Neuronal stem cell (in vitro differentiated cells): ENCODE results near the gene TECRL.

Experiments
- DNase-seq: peaks from one replicate; pipeline ENCODE4 v3.0.0-alpha.2; 2013; ENCODE audit warnings: low spot score
- H2AFZ ChIP-seq: one replicate; pipeline ENCODE4 v1.6.1; 2013; ENCODE audit warnings: mild to moderate bottlenecking, low read length, inconsistent platforms
- H2AK5ac ChIP-seq: 2 replicates; pipeline ENCODE4 v1.6.1; 2013; ENCODE audit warnings: low read depth, mild to moderate bottlenecking, inconsistent platforms, low read length, moderate library complexity, mixed read lengths
- H2BK120ac ChIP-seq: 2 replicates; pipeline ENCODE4 v1.6.1; 2013; ENCODE audit warnings: low read depth, mild to moderate bottlenecking, inconsistent platforms, low read length, moderate library complexity, mixed read lengths
- H2BK12ac ChIP-seq: one replicate; pipeline ENCODE4 v1.6.1; 2013; ENCODE audit warnings: low read length, inconsistent platforms
- H2BK15ac ChIP-seq: 2 replicates; pipeline ENCODE4 v1.6.1; 2013; ENCODE audit warnings: mild to moderate bottlenecking, low read length, inconsistent platforms, mixed read lengths
- H2BK5ac ChIP-seq: one replicate; pipeline ENCODE4 v1.6.1; 2013; ENCODE audit warnings: inconsistent platforms, mild to moderate bottlenecking, low read length, moderate library complexity
- H3K14ac ChIP-seq: one replicate; pipeline ENCODE4 v1.6.1; 2013; ENCODE audit warnings: low read length, inconsistent platforms
- H3K18ac ChIP-seq: 2 replicates; pipeline ENCODE4 v1.6.1; 2013; ENCODE audit warnings: low read length, inconsistent platforms
- H3K23ac ChIP-seq: 2 replicates; pipeline ENCODE4 v1.6.1; 2013; ENCODE audit warnings: low read depth, mild to moderate bottlenecking, mixed read lengths, low read length, inconsistent platforms; ENCODE audit not compliant: poor library complexity
- H3K27ac ChIP-seq: replicated peaks from 3 replicates; pipeline ENCODE4 v1.5.1; 2013; ENCODE audit warnings: low read length, inconsistent platforms
- H3K27me3 ChIP-seq, 3 experiments: 2 replicates each; pipeline ENCODE4 v1.6.1; 2013; ENCODE audit warnings: low read length in 3 of 3, mild to moderate bottlenecking in 2 of 3, inconsistent platforms in 1 of 3, low read depth in 1 of 3, mixed read lengths in 1 of 3, moderate library complexity in 1 of 3; ENCODE audit not compliant: control insufficient read depth in 3 of 3, insufficient read depth in 3 of 3
- H3K36me3 ChIP-seq, 2 donors: replicated peaks in 1 of 2; 2 replicates each; pipeline ENCODE4 v1.6.1; 2013; ENCODE audit warnings: low read length in 2 of 2; ENCODE audit not compliant: control insufficient read depth in 2 of 2, insufficient read depth in 2 of 2
- H3K4ac ChIP-seq: 2 replicates; pipeline ENCODE4 v1.6.1; 2013; ENCODE audit warnings: inconsistent platforms, mild to moderate bottlenecking, low read length, moderate library complexity
- H3K4me1 ChIP-seq, 2 donors: 1 replicate in 1 of 2; 2 replicates in 1 of 2; pipeline ENCODE4 v1.6.1; 2013; ENCODE audit warnings: low read length in 2 of 2, low read depth in 1 of 2; ENCODE audit not compliant: control insufficient read depth in 2 of 2, insufficient read depth in 1 of 2
- H3K4me2 ChIP-seq: one replicate; pipeline ENCODE4 v1.6.1; 2013; ENCODE audit warnings: mild to moderate bottlenecking, low read length, inconsistent platforms; ENCODE audit not compliant: insufficient read depth, poor library complexity, severe bottlenecking
- H3K4me3 ChIP-seq, 2 donors: 2 replicates each; pipeline ENCODE4 v1.5.1; 2013; ENCODE audit warnings: low read length in 2 of 2, mild to moderate bottlenecking in 2 of 2, inconsistent platforms in 1 of 2, moderate library complexity in 1 of 2
- H3K79me1 ChIP-seq: one replicate; pipeline ENCODE4 v1.6.1; 2013; ENCODE audit warnings: low read depth, mild to moderate bottlenecking, inconsistent platforms, low read length, moderate library complexity
- H3K9ac ChIP-seq: one replicate; pipeline ENCODE4 v1.6.1; 2013; ENCODE audit warnings: mild to moderate bottlenecking, low read depth, low read length, inconsistent platforms; ENCODE audit not compliant: poor library complexity
- H3K9me3 ChIP-seq, 2 donors: replicated peaks in 1 of 2; 2 replicates each; pipeline versions ENCODE3 to v1.6.1; 2013; ENCODE audit warnings: low read length in 2 of 2, mild to moderate bottlenecking in 2 of 2, inconsistent platforms in 1 of 2, low read depth in 1 of 2, mixed read lengths in 1 of 2, moderate library complexity in 1 of 2; ENCODE audit not compliant: control insufficient read depth in 2 of 2, insufficient read depth in 1 of 2
- H4K8ac ChIP-seq: one replicate; pipeline ENCODE4 v1.6.1; 2013; ENCODE audit warnings: low read depth, mild to moderate bottlenecking, inconsistent platforms, low read length, moderate library complexity
- H4K91ac ChIP-seq: one replicate; pipeline ENCODE4 v1.6.1; 2013; ENCODE audit warnings: low read length, low read depth, mild to moderate bottlenecking, inconsistent platforms; ENCODE audit not compliant: poor library complexity
- WGBS, 2 donors: extraction: QIAGEN DNeasy Blood & Tissue Kit; methylation state at CpG; one replicate each; pipeline ENCODE4 v1.1.7; 2013; ENCODE audit warnings: missing lambda C conversion rate in 2 of 2, mixed read lengths in 1 of 2; ENCODE audit not compliant: insufficient read length in 2 of 2, insufficient replicate concordance in 1 of 2; ENCODE audit errors: extremely low coverage in 2 of 2; 5-methylcytosine and 5-hydroxymethylcytosine counted together

Gene TECRL

DNA sequence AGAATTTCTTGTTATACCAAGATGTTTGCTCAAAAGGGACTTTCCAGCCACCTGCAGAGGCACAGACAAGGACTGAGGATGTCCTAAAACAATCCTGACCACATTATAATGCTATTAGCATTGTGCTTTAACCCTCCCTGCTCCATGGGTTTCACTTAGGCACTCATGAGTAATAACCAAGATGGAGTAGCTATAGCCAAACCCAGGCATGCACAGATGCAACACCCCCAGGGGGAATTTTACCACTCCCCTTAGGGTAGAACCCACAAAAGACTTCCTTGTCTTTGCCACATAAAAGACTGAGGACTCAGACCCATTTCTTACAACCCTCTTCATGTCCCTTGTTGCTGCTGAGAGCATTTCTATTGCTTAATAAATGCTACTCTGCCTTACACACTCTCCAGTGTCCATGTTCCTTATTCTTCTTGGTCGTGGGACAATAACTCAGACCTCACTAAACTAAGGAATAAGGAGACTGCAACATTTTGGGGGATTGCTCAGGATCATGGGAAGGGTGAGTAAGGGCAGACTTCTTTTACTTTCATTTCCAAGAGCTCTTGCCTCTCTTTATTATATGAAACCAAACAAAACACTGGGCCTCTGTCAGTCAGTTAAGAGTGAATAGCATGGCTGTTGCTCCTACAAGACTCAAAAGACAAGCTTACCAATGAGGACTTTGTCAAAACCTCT is 103.5 kb downstream of the TECRL start:
- no peak overlapping the region for H4K91ac ChIP-seq
- no peak overlapping the region for H3K14ac ChIP-seq
- H3K27ac ChIP-seq = no peak overlapping the region
- no peak overlapping the region for H2BK15ac ChIP-seq
- H2AK5ac ChIP-seq = no peak overlapping the region
- no peak overlapping the region for H3K4me2 ChIP-seq
- H3K9ac ChIP-seq = no peak overlapping the region
- no peak overlapping the region for H2AFZ ChIP-seq
- H3K27me3 ChIP-seq = no peaks in the 10 kb centered on the region
- H4K8ac ChIP-seq = no peak overlapping the region
- no peak overlapping the region for H2BK120ac ChIP-seq
- no peak overlapping the region for H2BK12ac ChIP-seq
- H3K18ac ChIP-seq = no peak overlapping the region
- WGBS, 2 donors = no CpG with 5 or more reads among the region's 1 CpG
- H2BK5ac ChIP-seq = no peak overlapping the region
- no peaks in the 10 kb centered on the region for H3K36me3 ChIP-seq
- no peak overlapping the region for H3K4ac ChIP-seq
- no peaks in the 10 kb centered on the region for H3K4me1 ChIP-seq
- H3K4me3 ChIP-seq = no peak overlapping the region
- H3K79me1 ChIP-seq = no peaks in the 10 kb centered on the region
- DNase-seq = no peak
- peaks cover 2 to 5% of the 10 kb centered on the region in 2 donors for H3K9me3 ChIP-seq
- no peak overlapping the region for H3K23ac ChIP-seq

DNA sequence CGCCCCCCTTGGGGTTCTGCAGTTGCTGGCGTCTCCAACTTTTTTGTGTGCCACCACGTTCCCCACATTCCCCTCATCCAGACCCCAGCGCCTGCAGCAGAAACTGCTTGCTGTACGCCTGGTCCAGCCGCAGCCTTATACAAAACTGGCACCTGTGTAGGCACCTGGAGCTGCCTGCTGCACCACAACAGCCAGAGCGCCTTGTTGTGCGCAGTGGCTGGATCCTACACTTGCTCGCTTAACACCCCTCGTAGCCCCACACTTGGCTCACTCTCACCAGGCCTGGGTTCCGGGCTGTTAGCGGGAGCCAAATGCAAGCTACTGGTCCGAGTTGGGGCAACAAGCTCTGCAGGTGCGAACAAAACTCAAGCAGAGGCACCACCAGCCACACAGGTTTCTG is 136.8 kb downstream of the TECRL start:
- DNase-seq = no peak
- Histone ChIP-seq H2AFZ (no peak overlapping the region), H3K18ac (no peak overlapping the region), H2BK5ac (no peak overlapping the region), H3K4ac (no peak overlapping the region), H3K23ac (no peak overlapping the region), H4K8ac (no peak overlapping the region), H4K91ac (no peak overlapping the region), H3K4me3 (no peak overlapping the region), H3K4me1 (no peaks in the 10 kb centered on the region), H3K9me3 (no peaks in the 10 kb centered on the region), H3K14ac (no peak overlapping the region), H3K4me2 (no peak overlapping the region), H2BK12ac (peak overlapping the region; percentile 14), H2BK15ac (no peak overlapping the region), H3K27me3 (no peaks in the 10 kb centered on the region), H2AK5ac (no peak overlapping the region), H3K9ac (no peak overlapping the region), H3K79me1 (no peaks in the 10 kb centered on the region), H3K27ac (no peak overlapping the region), H3K36me3 (no peaks in the 10 kb centered on the region), H2BK120ac (no peak overlapping the region)
- WGBS, 2 donors = no CpG with 5 or more reads among the region's 14 CpGs

DNA sequence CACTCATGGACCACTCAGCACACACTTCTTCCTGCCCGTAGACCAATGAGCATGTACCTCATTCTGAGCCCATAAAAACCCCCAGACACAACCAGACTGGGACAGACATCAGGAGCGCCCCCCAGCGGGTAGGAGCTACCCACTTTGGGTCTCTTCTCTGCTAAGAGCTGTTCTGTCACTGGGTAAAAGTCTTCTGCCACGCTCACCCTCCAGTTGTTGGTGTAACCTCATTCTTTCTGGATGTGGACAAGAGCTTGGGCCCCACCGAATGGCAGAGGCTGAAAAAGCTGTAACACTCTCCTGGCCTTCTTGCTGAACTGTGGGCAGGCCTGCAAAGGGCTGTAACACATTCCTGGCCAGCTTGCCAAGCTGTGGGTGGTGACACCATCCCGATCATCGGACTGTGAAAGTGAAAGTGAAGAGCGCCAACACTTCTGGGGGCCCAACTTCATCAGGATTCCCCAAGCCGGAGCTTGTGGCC is 137.6 kb downstream of the TECRL start:
- Histone ChIP-seq H2BK15ac (no peak overlapping the region), H2AFZ (peak overlapping the region; percentile 48), H3K4me1 (no peaks in the 10 kb centered on the region), H3K23ac (no peak overlapping the region), H4K8ac (no peak overlapping the region), H2BK120ac (no peak overlapping the region), H2AK5ac (no peak overlapping the region), H3K27ac (no peak overlapping the region), H2BK5ac (no peak overlapping the region), H3K14ac (no peak overlapping the region), H3K18ac (no peak overlapping the region), H3K9me3 (no peaks in the 10 kb centered on the region), H3K79me1 (no peaks in the 10 kb centered on the region), H2BK12ac (no peak overlapping the region), H3K4ac (no peak overlapping the region), H3K9ac (no peak overlapping the region), H3K4me3 (no peak overlapping the region), H3K27me3 (no peaks in the 10 kb centered on the region), H3K4me2 (no peak overlapping the region), H3K36me3 (no peaks in the 10 kb centered on the region), H4K91ac (no peak overlapping the region)
- DNase-seq = no peak
- WGBS, 2 donors = no CpG with 5 or more reads among the region's 9 CpGs

DNA sequence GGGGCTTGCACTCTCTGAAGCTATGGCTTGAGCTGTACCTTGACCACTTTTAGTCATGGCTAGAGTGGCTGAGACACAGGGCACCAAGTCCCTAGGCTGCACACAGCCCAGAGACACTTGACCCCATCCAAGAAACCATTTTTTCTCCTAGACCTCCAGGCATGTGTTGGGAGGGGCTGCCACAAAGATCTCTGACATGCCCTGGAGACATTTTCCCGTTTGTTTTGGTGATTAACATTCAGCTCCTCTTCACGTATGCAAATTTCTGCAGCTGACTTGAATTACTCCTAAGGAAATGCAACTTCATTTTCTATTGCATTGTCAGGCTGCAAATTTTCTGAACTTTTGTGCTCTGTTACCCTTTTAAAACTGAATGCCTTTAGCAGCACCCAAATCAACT is 142.6 kb downstream of the TECRL start:
- H2BK12ac ChIP-seq = no peak overlapping the region
- no peak overlapping the region for H3K18ac ChIP-seq
- H2AFZ ChIP-seq = no peak overlapping the region
- H3K4me1 ChIP-seq = no peaks in the 10 kb centered on the region
- no peak overlapping the region for H3K4me2 ChIP-seq
- no peaks in the 10 kb centered on the region for H3K79me1 ChIP-seq
- H2BK5ac ChIP-seq = no peak overlapping the region
- H3K9ac ChIP-seq = no peak overlapping the region
- DNase-seq = no peak
- no peak overlapping the region for H2BK15ac ChIP-seq
- no peak overlapping the region for H2BK120ac ChIP-seq
- H3K36me3 ChIP-seq = no peaks in the 10 kb centered on the region
- no peak overlapping the region for H2AK5ac ChIP-seq
- H3K14ac ChIP-seq = no peak overlapping the region
- no peak overlapping the region for H3K23ac ChIP-seq
- no peaks in the 10 kb centered on the region for H3K27me3 ChIP-seq
- H3K9me3 ChIP-seq = no peaks in the 10 kb centered on the region
- no CpG with 5 or more reads among the region's 2 CpGs for WGBS, 2 donors
- H3K4ac ChIP-seq = no peak overlapping the region
- H4K91ac ChIP-seq = no peak overlapping the region
- H3K4me3 ChIP-seq = no peak overlapping the region
- H4K8ac ChIP-seq = no peak overlapping the region
- no peak overlapping the region for H3K27ac ChIP-seq
